Measurements from ENCODE around the gene KIAA1328.
"Not testable (repeated sequence)": the region's sequence is repeated elsewhere in the genome, so short reads cannot be mapped to it uniquely, and the experiment has no call there.

Gene KIAA1328

GRCh38 chr18:37161491-37161890, 332.6 kb downstream of the KIAA1328 start:
- ATAC-seq: no peak

- no peak for ATAC-seq
These were observed 333.6 kb downstream of the KIAA1328 start for GRCh38 chr18:37162551-37162950.

- no peak for ATAC-seq
These were observed 334.2 kb downstream of the KIAA1328 start for GRCh38 chr18:37163119-37163518.

DNA sequence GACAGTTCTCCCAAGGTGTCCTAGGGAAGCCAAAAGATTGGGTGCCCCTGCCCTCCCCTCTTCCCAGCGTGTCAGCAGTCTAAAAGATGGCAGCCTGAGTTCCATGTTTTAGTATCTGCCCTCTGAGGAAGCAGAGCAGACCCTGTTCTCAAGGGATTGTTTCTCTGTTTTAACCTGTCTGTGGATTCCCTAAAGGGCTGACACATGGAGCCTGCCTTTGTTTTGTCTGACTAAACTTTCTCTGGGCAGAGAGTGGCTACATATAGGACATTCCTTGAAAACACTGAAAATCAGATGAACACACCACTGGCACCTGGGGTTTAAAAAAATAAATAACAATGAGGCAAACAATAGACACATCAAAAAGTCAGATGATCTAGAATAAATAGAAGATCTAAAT, 337.6 kb downstream of the KIAA1328 start:
- ATAC-seq: no peak

GRCh38 chr18:37166966-37167365, 338.0 kb downstream of the KIAA1328 start:
- not testable (repeated sequence) for ATAC-seq

DNA sequence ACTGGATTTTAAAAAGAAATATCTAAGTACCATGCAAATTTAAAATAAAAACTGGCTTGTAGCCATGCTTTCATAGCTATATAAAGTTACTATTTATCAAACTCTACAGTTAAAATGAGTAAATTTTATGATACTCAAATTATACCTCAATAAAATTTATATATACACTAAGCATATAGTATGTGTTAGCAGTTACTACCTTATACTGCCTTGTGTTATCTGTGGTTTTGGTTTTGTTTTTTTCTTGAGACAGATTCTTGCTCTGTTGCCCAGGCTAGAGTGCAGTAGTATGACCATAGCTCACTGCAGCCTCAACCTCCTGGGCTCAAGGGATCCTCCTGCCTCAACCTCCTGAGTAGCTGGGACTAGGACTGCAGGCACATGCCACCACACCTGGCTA, 342.1 kb downstream of the KIAA1328 start:
- ATAC-seq: no peak

DNA sequence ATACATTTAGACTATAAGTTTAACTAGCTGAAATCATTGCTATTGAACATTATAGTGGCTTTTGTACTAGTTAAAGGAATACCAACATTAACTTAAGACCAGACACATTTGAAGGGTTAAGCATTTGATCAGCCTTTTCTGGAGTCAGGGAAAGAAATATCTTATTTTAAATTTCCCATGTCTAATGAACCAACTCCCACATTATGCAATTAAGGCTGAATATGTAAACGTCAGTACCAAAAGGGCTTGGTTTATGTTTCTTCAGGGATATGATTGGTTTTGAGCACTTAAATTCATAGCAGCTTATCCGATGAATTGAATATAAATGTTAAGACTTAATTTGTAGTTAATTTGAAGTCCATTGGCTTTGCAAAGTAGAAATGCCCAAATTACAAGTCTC, 344.5 kb downstream of the KIAA1328 start:
- ATAC-seq: no peak

- ATAC-seq: no peak
These were observed 347.0 kb downstream of the KIAA1328 start for GRCh38 chr18:37175727-37176620.

DNA sequence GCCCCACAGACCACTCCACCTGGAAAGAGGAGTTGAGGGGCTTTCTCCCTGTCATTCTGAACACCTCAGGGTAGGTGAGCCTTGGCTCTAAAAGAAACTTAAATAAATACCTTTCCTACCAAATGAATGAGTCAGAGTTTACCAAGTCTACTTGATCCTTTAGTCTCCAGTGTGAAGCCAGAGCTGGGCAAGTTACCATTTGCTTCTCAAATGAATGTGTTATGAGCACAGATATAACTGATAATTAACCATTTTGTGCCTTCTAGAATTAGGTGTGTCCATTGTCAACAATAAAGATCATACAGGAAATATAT, 347.7 kb downstream of the KIAA1328 start:
- ATAC-seq: no peak

DNA sequence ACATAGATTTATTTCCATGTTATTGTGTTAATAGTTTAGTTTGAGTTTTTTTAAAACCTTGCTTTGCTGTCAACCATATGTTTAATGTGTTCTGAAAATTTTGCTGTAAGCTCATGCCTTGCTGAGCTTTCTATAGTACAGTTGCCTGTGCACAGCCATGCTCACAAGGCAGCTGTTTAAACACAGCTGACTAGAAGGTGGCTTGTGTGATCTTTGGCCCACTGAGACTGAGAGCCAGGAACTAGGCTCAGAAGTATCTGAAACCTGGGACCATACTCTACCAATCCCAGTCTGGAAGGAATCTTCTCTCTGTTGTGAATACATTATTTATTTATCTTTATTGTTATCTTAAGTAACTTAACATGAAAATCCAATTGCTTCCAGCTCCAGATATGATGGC, 350.5 kb downstream of the KIAA1328 start:
- ATAC-seq: no peak

GRCh38 chr18:37180086-37180485, 351.2 kb downstream of the KIAA1328 start:
- ATAC-seq: no peak

GRCh38 chr18:37182340-37183135, 353.6 kb downstream of the KIAA1328 start:
- no peak for ATAC-seq

GRCh38 chr18:37184209-37184868, 355.4 kb downstream of the KIAA1328 start:
- no peak for ATAC-seq

GRCh38 chr18:37188016-37188791, 359.3 kb downstream of the KIAA1328 start:
- ATAC-seq: no peak

DNA sequence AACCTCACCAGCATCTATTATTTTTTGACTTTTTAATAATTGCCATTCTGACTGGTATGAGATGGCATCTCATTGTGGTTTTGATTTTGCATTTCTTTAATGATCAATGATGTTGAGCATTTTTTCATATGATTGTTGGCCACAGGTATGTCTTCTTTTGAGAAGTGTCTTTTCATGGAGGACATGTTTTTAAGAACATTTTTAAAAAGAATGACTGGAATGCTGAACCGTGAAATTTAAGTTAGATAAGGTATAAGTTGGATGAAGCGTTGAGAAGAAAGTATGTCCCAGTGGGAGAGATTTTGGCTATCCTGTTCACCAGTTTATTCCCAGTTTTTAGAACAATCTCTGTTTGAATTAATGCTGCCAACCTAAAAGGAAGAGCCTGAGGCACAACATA, 370.8 kb downstream of the KIAA1328 start:
- ATAC-seq: no peak

DNA sequence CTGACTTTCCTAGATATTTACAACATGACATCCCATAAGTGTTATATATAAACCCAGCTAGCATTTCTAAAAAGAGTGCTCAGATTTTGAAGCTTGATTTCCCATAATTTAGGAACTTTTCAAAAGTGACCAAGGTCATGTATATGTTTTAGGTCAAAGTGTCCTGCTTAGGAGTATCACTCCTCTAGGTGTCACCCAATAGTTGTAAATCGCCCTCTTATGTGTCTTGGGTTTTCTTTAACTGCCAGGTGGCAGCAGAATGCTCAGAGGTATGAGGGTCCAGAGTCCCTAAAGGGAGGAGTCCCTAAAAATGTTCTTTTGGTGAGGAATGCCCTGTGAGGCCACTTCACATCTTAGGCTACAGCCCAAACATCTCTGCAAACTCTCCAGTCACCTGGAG, 378.4 kb downstream of the KIAA1328 start:
- ATAC-seq: no peak

DNA sequence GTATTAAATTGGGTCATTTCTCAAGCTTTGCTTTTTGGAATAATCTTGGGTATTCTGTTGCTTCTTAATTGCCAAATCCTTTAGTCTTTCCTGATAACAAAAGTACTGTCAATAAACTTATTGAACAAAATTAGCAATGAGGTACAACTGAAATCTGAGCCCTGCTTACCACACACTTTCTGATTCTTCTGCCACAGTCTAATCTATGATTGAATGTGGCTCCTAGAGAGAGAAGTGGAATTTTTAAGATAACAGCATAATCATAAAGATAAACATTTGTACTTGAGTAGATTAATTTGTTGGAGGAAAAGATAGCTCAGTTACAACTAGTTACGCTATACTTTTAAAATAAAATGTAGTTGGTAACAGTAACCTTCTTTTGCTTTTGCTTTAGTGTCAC, 381.9 kb downstream of the KIAA1328 start:
- no peak for ATAC-seq

GRCh38 chr18:37218022-37218590, 389.2 kb downstream of the KIAA1328 start:
- no peak for ATAC-seq

GRCh38 chr18:37219257-37219656, 390.3 kb downstream of the KIAA1328 start:
- ATAC-seq: no peak

DNA sequence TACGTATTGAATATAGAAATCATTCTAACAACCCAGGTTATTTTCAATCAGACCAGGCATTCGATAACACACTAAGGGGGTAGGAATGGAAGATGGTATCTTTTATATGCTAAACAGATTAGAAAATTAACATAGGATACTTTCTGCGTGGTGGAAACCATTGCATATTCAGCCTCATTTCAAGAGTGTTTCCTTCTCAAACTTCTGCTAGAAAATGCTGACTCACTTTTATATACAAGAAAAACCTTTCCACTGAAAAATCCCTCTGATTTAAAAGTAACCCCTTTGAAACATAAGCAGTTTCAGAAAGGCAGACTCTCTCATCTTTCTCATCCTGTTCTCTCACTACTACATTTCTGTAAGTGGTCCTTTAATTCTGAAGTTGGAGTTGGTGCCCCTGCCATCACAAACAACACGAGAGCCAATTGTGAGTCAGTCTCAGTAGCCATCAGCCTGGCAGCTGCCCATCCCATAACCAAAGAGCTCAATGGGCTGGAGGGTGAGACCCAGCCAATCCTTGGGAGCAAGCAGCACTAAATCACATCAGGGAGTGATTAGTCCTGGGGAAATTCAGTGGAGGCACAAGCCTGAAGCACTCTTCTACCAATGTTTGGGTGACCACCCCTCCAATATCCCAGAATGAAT, 393.5 kb downstream of the KIAA1328 start:
- no peak for ATAC-seq

DNA sequence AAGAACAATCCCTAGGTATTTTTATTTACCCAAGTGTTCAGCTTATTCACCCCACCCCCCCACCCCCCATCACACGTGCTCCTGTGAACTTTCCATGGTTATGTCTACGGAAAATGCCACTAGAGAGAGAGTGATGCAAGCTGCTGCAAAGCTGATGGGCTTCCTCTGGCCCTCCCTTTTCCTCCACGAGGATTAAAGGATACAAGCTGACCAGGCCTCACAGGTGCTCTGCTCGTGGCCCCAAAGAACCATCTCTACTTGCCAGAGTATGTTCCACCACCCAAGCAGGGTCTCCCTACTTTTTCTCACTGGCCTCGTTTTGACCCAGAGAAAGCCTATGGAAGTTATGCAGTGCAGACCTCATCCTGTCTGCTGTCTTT, 394.1 kb downstream of the KIAA1328 start:
- ATAC-seq: no peak

DNA sequence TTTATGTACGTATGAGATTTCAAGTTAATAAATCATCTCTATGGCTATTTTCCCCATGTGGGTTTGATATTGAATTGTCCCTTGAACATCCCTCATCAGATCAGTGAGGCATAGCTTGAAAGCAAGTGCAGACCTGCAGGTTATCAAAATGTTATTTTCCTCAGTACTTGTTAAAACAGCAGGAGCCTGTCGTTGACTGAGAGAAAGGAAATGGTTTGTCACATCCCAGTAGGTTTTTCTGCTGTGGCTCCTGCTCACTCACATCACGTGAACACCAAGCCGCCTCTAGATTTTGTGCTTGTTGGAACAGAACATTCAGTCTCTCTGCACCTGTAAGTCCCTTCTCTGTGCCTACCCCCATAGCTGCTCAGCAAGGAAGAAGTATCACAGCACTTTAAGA, 396.4 kb downstream of the KIAA1328 start:
- ATAC-seq: no peak
